PC-9 (cell line): ENCODE data around the gene DLL4.

ENCODE experiments used
- EZH2 ChIP-seq: fragments of 200-600 bp; sonication (generic); IDR thresholded peaks from 2 replicates; pipeline ENCODE4 v1.8.0; 2017; ENCODE audit warnings: antibody characterized with exemption, low read depth
- TF ChIP-seq, protein P1 (sequence below): fragments of 200-600 bp; sonication (generic); conservative IDR thresholded peaks from 2 replicates; pipeline ENCODE4 v1.6.1; 2017; ENCODE audit warnings: mixed run types, antibody characterized with exemption, mild to moderate bottlenecking, moderate library complexity

DNA sequence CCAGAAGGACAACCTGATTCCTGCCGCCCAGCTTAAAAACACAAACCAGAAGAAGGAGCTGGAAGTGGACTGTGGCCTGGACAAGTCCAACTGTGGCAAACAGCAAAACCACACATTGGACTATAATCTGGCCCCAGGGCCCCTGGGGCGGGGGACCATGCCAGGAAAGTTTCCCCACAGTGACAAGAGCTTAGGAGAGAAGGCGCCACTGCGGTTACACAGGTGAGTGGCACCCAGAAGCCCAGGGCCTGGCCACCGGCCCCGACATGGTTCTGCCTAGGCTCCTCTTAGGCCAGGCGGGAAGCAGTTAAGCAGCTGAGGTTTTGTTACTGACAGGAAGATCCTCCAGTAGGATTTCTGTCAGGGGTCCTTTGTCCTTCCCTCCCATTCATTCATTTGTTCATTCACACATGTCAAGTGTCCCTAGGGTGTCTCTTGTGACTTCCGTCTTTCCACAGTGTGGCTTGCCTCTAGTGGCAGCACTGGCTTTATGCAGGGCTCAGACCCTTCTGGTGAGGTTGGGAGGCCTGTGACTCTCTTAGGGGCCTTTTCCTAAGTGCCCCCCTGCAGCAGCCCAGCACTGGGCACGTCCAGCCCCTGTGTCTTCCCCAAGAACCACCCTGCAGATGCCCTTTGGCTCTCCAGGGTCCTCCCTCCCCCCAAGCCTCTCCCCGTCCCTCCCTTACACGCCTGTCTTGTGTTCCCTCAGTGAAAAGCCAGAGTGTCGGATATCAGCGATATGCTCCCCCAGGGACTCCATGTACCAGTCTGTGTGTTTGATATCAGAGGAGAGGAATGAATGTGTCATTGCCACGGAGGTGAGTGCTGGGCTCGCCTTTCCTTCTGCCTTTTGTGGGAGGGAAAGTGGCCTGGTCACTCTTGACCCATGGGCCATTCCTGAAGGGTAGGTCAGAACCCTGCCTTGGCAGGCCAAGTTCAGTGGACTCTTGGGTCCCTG, 7.8 kb downstream of the DLL4 start:
- TF ChIP-seq, protein P1, sequence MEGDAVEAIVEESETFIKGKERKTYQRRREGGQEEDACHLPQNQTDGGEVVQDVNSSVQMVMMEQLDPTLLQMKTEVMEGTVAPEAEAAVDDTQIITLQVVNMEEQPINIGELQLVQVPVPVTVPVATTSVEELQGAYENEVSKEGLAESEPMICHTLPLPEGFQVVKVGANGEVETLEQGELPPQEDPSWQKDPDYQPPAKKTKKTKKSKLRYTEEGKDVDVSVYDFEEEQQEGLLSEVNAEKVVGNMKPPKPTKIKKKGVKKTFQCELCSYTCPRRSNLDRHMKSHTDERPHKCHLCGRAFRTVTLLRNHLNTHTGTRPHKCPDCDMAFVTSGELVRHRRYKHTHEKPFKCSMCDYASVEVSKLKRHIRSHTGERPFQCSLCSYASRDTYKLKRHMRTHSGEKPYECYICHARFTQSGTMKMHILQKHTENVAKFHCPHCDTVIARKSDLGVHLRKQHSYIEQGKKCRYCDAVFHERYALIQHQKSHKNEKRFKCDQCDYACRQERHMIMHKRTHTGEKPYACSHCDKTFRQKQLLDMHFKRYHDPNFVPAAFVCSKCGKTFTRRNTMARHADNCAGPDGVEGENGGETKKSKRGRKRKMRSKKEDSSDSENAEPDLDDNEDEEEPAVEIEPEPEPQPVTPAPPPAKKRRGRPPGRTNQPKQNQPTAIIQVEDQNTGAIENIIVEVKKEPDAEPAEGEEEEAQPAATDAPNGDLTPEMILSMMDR, result no peak
- TF ChIP-seq EZH2, result no peak
